Neural crest cell (in vitro differentiated cells): ENCODE results near the gene TFAP2E. TPM values are rescaled to one million over a fixed set of nuclear protein-coding genes. Genes with fewer than 3 reads are reported as not detected.

Experiments
- DNase-seq: peaks from one replicate; pipeline ENCODE4 v3.0.0; 2021; ENCODE audit warnings: low read depth, mixed read lengths, low spot score
- H3K27ac Mint-ChIP-seq: one replicate; pipeline ENCODE4 v1.8.0; 2021; ENCODE audit warnings: mild to moderate bottlenecking, mixed read lengths; ENCODE audit not compliant: unreplicated experiment
- H3K27me3 Mint-ChIP-seq: 2 replicates; pipeline ENCODE4 v1.8.0; 2021; ENCODE audit warnings: low read depth, mild to moderate bottlenecking, mixed read lengths
- H3K36me3 Mint-ChIP-seq: 2 replicates; pipeline ENCODE4 v1.8.0; 2021; ENCODE audit warnings: low read depth, mild to moderate bottlenecking, mixed read lengths
- H3K4me1 Mint-ChIP-seq: 2 replicates; pipeline ENCODE4 v1.8.0; 2021; ENCODE audit warnings: mixed read lengths
- H3K4me3 Mint-ChIP-seq: one replicate; pipeline ENCODE4 v1.8.0; 2021; ENCODE audit warnings: mild to moderate bottlenecking, mixed read lengths
- H3K9me3 Mint-ChIP-seq: 2 replicates; pipeline ENCODE4 v1.8.0; 2021; ENCODE audit warnings: mixed read lengths
- total RNA-seq: library from RNA; stranded (reverse); gene quantifications from 2 replicates; pipeline ENCODE4 v1.2.1, GENCODE V29; 2021
- TF ChIP-seq, protein P1 (sequence below): fragments of 200-600 bp; sonication (generic); conservative IDR thresholded peaks from 2 replicates; pipeline ENCODE4 v1.5.0; 2021; ENCODE audit warnings: antibody characterized with exemption, mild to moderate bottlenecking

TFAP2E gene
- total RNA-seq, 1 donor from 2014 or later = 0.61 TPM

DNA sequence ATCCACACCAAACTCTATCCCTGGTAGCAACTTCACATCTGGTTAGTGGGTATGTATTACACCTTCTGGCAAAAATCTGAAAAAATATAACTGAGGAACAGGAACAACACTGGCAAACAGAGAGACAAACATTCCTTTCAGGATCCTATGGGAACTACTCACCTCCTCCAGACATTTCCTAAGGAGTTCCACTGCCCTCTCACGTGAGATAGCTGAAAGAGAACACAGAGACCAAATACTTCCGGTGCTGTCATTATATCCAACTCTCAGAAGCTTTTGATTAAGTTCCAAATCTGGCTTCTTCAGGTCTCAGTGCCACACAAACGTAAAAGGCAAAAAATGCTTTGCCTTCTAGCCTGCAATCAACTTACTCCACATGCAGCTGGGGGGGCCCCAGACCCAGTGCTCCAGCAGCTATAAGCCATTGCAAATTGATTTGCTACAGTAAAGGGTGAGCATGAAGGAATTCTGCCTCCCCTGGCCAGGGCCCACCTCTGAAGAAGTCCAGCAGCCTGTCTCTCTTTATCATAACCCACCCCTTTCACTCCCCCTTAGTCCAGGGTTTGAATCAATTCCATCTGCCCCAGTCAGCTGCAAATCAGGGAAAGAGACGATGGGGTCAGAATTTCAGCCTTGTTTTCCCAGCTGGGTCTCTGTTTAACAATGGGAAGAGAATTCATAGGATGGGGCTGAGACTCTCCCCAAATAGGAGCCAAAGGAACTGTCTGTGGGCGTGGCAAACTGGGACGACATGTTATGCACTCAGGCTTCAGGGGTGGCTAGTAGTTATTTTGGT is 32.2 kb downstream of the TFAP2E start:
- peaks cover 33% of the 10 kb centered on the region for H3K36me3 Mint-ChIP-seq
- no peak for DNase-seq
- H3K4me3 Mint-ChIP-seq = no peak overlapping the region
- H3K9me3 Mint-ChIP-seq = peaks cover 4% of the 10 kb centered on the region
- no peaks in the 10 kb centered on the region for H3K27me3 Mint-ChIP-seq
- TF ChIP-seq, protein P1, sequence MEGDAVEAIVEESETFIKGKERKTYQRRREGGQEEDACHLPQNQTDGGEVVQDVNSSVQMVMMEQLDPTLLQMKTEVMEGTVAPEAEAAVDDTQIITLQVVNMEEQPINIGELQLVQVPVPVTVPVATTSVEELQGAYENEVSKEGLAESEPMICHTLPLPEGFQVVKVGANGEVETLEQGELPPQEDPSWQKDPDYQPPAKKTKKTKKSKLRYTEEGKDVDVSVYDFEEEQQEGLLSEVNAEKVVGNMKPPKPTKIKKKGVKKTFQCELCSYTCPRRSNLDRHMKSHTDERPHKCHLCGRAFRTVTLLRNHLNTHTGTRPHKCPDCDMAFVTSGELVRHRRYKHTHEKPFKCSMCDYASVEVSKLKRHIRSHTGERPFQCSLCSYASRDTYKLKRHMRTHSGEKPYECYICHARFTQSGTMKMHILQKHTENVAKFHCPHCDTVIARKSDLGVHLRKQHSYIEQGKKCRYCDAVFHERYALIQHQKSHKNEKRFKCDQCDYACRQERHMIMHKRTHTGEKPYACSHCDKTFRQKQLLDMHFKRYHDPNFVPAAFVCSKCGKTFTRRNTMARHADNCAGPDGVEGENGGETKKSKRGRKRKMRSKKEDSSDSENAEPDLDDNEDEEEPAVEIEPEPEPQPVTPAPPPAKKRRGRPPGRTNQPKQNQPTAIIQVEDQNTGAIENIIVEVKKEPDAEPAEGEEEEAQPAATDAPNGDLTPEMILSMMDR = no peak
- H3K27ac Mint-ChIP-seq = peak overlapping the region; percentile 82
- H3K4me1 Mint-ChIP-seq = peaks cover 29% of the 10 kb centered on the region

GRCh38 chr1:35605867-35606182 is 32.7 kb downstream of the TFAP2E start:
- Mint-ChIP-seq H3K9me3 (peaks cover 4% of the 10 kb centered on the region), H3K4me3 (no peak overlapping the region), H3K27me3 (no peaks in the 10 kb centered on the region), H3K27ac (peak overlapping the region; percentile 73), H3K36me3 (peaks cover 33% of the 10 kb centered on the region), H3K4me1 (peaks cover 29% of the 10 kb centered on the region)
- TF ChIP-seq, protein P1 = no peak
- no peak for DNase-seq

DNA sequence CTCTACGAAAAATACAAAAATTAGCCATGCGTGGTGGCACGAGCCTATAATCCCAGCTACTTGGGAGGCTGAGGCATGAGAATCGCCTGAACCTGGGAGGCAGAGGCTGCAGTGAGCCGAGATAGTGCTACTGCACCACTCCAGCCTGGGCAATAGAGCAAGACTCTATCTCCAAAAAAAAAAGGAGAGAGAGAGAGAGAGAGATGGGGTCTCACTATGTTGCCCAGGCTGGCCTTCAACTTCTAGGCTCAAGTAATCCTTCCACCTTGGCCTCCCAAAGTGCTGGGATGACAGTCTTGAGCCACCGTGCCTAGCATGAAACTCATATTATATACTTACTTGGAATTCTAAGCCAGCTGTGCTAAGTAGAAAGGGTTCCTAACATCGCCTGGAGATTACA is 38.5 kb downstream of the TFAP2E start:
- no peak overlapping the region for H3K4me3 Mint-ChIP-seq
- no peak overlapping the region for H3K27ac Mint-ChIP-seq
- H3K4me1 Mint-ChIP-seq = peaks cover 5% of the 10 kb centered on the region
- TF ChIP-seq, protein P1 = no peak
- no peaks in the 10 kb centered on the region for H3K27me3 Mint-ChIP-seq
- H3K36me3 Mint-ChIP-seq = peaks cover 21% of the 10 kb centered on the region
- peaks cover 4% of the 10 kb centered on the region for H3K9me3 Mint-ChIP-seq
- no peak for DNase-seq

DNA sequence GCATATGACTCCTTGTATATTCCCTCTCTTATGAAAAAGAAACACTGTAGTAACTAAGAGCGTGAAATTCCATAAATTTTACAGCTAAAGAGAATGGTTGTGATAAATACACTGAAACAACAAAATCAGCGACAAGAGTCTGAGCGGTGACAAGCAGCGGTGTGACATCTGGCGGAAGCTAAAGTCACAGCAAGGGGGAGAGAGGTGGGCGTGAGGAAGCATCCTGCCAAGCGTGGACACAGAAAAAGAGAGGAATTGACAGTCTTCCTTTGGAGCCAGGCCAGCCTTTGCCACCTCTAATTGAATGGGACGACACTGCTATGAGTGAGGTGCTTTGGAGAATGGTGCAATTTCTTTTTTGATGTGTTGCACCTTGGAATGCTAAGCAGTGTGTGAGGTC is 42.3 kb downstream of the TFAP2E start:
- DNase-seq = no peak
- peaks cover 5% of the 10 kb centered on the region for H3K4me1 Mint-ChIP-seq
- no peak overlapping the region for H3K27ac Mint-ChIP-seq
- peaks cover 6% of the 10 kb centered on the region for H3K36me3 Mint-ChIP-seq
- no peak overlapping the region for H3K4me3 Mint-ChIP-seq
- H3K27me3 Mint-ChIP-seq = no peaks in the 10 kb centered on the region
- H3K9me3 Mint-ChIP-seq = no peaks in the 10 kb centered on the region
- TF ChIP-seq, protein P1 = no peak

- Mint-ChIP-seq H3K4me1 (peaks cover 5% of the 10 kb centered on the region), H3K36me3 (peaks cover 6% of the 10 kb centered on the region), H3K4me3 (no peak overlapping the region), H3K9me3 (no peaks in the 10 kb centered on the region), H3K27me3 (no peaks in the 10 kb centered on the region), H3K27ac (no peak overlapping the region)
- TF ChIP-seq, protein P1 = no peak
- DNase-seq = no peak
Measured at GRCh38 chr1:35619237-35620121, 46.4 kb downstream of the TFAP2E start.
